Naive thymus-derived CD4-positive, alpha-beta T cell (primary cell): ENCODE data around the gene PCK2. TPM values are rescaled to one million over a fixed set of nuclear protein-coding genes. Genes with fewer than 3 reads are reported as not detected.

Experiments
- ATAC-seq: fragments of 150-1000 bp; cut with Tn5 transposase; 2 replicates; pipeline ENCODE4 v1.10.0; 2021; ENCODE audit warnings: mild to moderate bottlenecking, moderate library complexity
- CTCF ChIA-PET: fragments of 350-600 bp; sonication (Branson Sonifier 250); formaldehyde crosslinking; loops from one replicate; lab custom pipeline; 2021; ENCODE audit warnings: antibody characterized with exemption; lab: Charles Lee
- POLR2A ChIA-PET: fragments of 350-600 bp; sonication (Branson Sonifier 250); formaldehyde crosslinking; loops from one replicate; lab custom pipeline; 2021; ENCODE audit warnings: antibody characterized with exemption, inconsistent platforms; lab: Charles Lee
- DNase-seq, 9 donors: peaks; one replicate each; pipeline versions ENCODE4 v3.0.0 to v3.0.0-alpha.2; 2020 to 2022; ENCODE audit warnings: mixed read lengths in 1 of 9
- H3K27ac ChIP-seq: one replicate; pipeline ENCODE4 v1.7.0; 2013; ENCODE audit warnings: mild to moderate bottlenecking, low read depth, low read length, moderate library complexity
- H3K27me3 ChIP-seq, 2 donors: one replicate each; pipeline ENCODE4 v1.7.0; 2013; ENCODE audit warnings: low read length in 2 of 2, mild to moderate bottlenecking in 2 of 2, moderate library complexity in 2 of 2; ENCODE audit not compliant: control insufficient read depth in 2 of 2, insufficient read depth in 2 of 2
- H3K36me3 ChIP-seq, 3 experiments: 1 replicate in 2 of 3; 2 replicates in 1 of 3; pipeline ENCODE4 v1.7.0; 2013; ENCODE audit warnings: low read length in 3 of 3, mild to moderate bottlenecking in 3 of 3, moderate library complexity in 1 of 3; ENCODE audit not compliant: insufficient read depth in 3 of 3, control insufficient read depth in 2 of 3
- H3K4me1 ChIP-seq, 2 donors: one replicate each; pipeline ENCODE4 v1.7.0; 2013; ENCODE audit warnings: low read length in 2 of 2, mild to moderate bottlenecking in 2 of 2, moderate library complexity in 1 of 2; ENCODE audit not compliant: control insufficient read depth in 2 of 2, insufficient read depth in 2 of 2
- H3K4me3 ChIP-seq: 2 replicates; pipeline ENCODE4 v1.7.0; 2013; ENCODE audit warnings: mild to moderate bottlenecking, low read length
- H3K9me3 ChIP-seq, 3 experiments: 1 replicate in 2 of 3; 2 replicates in 1 of 3; pipeline ENCODE4 v1.7.0; 2013; ENCODE audit warnings: low read length in 3 of 3; ENCODE audit not compliant: control insufficient read depth in 2 of 3
- H3K27ac Mint-ChIP-seq, 9 donors: one replicate each; pipeline ENCODE4 v1.8.0; 2020 to 2022; ENCODE audit warnings: mixed read lengths in 9 of 9, mild to moderate bottlenecking in 8 of 9, moderate library complexity in 5 of 9, inconsistent platforms in 2 of 9
- H3K27me3 Mint-ChIP-seq, 5 donors: one replicate each; pipeline ENCODE4 v1.8.0; 2021 to 2022; ENCODE audit warnings: mixed read lengths in 5 of 5, mild to moderate bottlenecking in 1 of 5
- H3K36me3 Mint-ChIP-seq, 5 donors: one replicate each; pipeline ENCODE4 v1.8.0; 2020 to 2022; ENCODE audit warnings: mixed read lengths in 5 of 5, mild to moderate bottlenecking in 3 of 5, inconsistent platforms in 1 of 5
- H3K4me1 Mint-ChIP-seq, 7 donors: one replicate each; pipeline ENCODE4 v1.8.0; 2020 to 2022; ENCODE audit warnings: mixed read lengths in 7 of 7, mild to moderate bottlenecking in 3 of 7, inconsistent platforms in 1 of 7
- H3K4me3 Mint-ChIP-seq, 10 donors: one replicate each; pipeline ENCODE4 v1.8.0; 2020 to 2022; ENCODE audit warnings: mild to moderate bottlenecking in 10 of 10, mixed read lengths in 10 of 10, moderate library complexity in 6 of 10, inconsistent platforms in 2 of 10
- H3K9me3 Mint-ChIP-seq, 11 donors: one replicate each; pipeline ENCODE4 v1.8.0; 2020 to 2022; ENCODE audit warnings: mixed read lengths in 11 of 11, mild to moderate bottlenecking in 4 of 11, inconsistent platforms in 1 of 11, moderate library complexity in 1 of 11
- intact Hi-C, 2 donors: fragments of 100-400 bp; cut with micrococcal nuclease; formaldehyde crosslinking; loops; one replicate each; pipeline ENCODE4 v1.15.1; 2023
- polyA plus RNA-seq, 2 donors: library from polyadenylated mRNA; unstranded; fragments of 300-500 nt; fragmentation: Illumina TruSeq; gene quantifications; one replicate each; pipeline ENCODE4 v1.2.3, GENCODE V29; 2021
- total RNA-seq, 6 experiments: library from RNA in 5 of 6; stranded (reverse) in 5 of 6; gene quantifications; 1 replicate in 5 of 6; 2 replicates in 1 of 6; pipeline ENCODE4 v1.2.3 and lab custom pipeline; 2021 to 2026

The PCK2 gene
- total and polyA plus RNA-seq, 7 experiments from 2014 or later: 7.2 to 56.2 (median 14.4) TPM

DNA sequence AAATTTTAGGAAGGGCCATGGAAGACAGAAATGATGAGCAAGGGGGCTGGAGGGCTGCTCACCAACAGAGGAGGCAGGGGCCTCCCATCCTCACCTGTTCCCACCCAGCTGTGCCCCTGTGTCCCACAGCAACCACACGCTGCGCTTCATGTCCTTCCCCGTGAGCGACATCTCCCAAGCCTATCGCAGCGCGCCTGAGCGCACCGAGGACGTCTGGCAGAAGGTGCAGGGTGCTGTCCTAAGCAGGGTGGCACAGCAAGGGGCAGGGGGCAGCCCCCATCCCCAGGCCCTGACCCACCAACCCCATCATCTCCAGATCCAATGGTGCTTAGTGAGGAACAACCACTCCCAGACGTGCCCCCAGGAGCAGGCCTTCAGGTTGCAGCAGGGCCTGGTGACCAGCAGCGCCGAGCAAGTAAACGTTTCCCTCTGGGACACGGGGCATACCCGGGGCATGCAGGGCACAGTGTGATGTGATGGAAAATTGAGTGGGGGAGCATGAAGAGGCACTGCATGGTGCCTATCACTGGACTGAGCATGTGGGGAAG lies 34.2 kb upstream of the PCK2 start:
- Mint-ChIP-seq H3K4me3 (no peak overlapping the region), H3K36me3 (no peaks in the 10 kb centered on the region), H3K27me3 (no peaks in the 10 kb centered on the region), H3K4me1 (peaks cover 0 to 6% (median 0%) of the 10 kb centered on the region in 7 donors), H3K27ac (peak overlapping the region in 1 of 9 donors; percentile 58), H3K9me3 (no peaks in the 10 kb centered on the region)
- POLR2A ChIA-PET: interaction anchor here (2.0 kb wide), 1 partner anchor 21 kb away, joined by 6 read pairs; no protein-coding TSS in a partner anchor
- no peak for ATAC-seq
- Histone ChIP-seq H3K36me3 (no peaks in the 10 kb centered on the region), H3K9me3 (no peaks in the 10 kb centered on the region), H3K4me3 (no peak overlapping the region), H3K27me3 (no peaks in the 10 kb centered on the region), H3K4me1 (no peaks in the 10 kb centered on the region), H3K27ac (no peak overlapping the region)
- CTCF ChIA-PET: interaction anchor here (1.3 to 8.4 kb wide), 3 partner anchors 21 to 46 kb away, joined by 6 to 246 read pairs (median 155); partner anchors contain the start of gene PCK2
- DNase-seq: no peak
- intact Hi-C loops: no loop called here

DNA sequence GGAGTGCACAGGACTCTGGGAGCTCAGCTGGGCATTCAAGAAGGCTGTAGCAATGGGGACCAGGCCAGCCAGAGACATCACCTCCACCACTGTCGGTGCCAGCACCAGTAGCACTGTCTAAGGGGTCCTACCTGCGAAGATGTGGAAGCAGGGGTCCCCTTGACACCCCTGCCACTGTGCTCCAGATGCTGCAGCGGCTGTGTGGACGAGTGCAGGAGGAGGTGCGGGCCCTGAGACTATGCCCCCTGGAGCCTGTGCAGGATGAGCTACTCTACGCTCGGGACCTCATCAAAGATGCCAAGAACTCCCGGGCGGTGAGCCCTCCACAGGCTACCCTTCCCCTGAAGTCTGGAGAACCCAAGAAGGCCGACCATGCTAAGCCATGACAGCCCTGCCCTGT lies 33.7 kb upstream of the PCK2 start:
- Mint-ChIP-seq H3K27me3 (no peaks in the 10 kb centered on the region), H3K36me3 (no peaks in the 10 kb centered on the region), H3K4me1 (peaks cover 0 to 6% (median 0%) of the 10 kb centered on the region in 7 donors), H3K27ac (no peak overlapping the region), H3K9me3 (no peaks in the 10 kb centered on the region), H3K4me3 (no peak overlapping the region)
- H3K27me3 ChIP-seq: no peaks in the 10 kb centered on the region
- no peak for DNase-seq
- no peaks in the 10 kb centered on the region for H3K4me1 ChIP-seq
- intact Hi-C loops: no loop called here
- no peaks in the 10 kb centered on the region for H3K9me3 ChIP-seq
- POLR2A ChIA-PET: interaction anchor here (2.0 kb wide), 1 partner anchor 21 kb away, joined by 6 read pairs; no protein-coding TSS in a partner anchor
- H3K36me3 ChIP-seq: no peaks in the 10 kb centered on the region
- H3K4me3 ChIP-seq: no peak overlapping the region
- H3K27ac ChIP-seq: no peak overlapping the region
- CTCF ChIA-PET: interaction anchor here (0.8 to 8.0 kb wide), 4 partner anchors 20 to 47 kb away, joined by 3 to 155 read pairs (median 17); partner anchors contain the start of gene PCK2
- no peak for ATAC-seq

DNA sequence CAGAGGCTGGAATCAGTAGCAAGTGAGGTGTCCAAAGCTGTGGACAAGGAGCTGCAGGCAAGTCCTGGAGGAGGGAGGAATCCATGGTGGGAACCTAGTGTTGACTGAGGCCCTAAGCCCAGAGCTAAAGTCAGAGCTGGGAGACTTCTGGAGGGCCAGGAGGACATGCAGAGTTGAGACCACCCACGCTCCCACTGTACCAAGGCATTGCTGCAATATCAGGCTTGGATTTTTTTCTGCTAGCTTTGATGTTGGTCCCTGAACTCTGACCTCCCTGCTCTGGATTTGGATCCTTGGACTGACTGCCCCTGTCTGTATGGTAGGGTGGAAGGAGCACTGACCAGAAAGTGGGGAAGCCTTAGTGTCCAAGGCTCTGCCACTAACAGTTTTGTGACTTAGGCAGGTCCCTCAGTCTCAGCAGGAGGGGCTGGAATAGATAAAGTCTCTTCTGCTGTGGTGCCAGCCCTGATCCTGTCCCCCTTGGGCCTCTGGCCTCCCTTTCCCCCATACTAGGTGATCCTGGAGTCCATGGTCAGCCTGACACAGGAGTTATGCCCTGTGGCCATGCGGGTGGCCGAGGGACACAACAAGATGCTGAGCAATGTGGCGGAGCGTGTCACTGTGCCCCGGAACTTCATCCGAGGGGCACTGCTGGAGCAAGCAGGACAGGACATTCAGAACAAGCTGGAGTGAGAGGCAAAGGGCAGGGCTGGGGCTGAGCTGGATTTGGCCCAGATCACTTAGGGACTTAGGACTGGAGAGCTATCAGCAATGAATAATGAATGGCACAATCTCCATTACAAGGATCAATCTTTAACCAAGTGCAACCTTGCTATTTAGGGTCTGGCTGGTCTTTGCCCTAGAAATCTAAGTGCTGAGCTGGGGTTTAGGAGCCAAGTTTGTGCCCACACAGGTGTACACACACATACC lies 32.9 kb upstream of the PCK2 start:
- no peaks in the 10 kb centered on the region for H3K36me3 ChIP-seq
- intact Hi-C loops: no loop called here
- ATAC-seq (no peak), DNase-seq (no peak)
- no peaks in the 10 kb centered on the region for H3K9me3 ChIP-seq
- H3K27ac ChIP-seq: no peak overlapping the region
- Mint-ChIP-seq H3K4me1 (peaks cover 0 to 6% (median 0%) of the 10 kb centered on the region in 7 donors), H3K9me3 (no peaks in the 10 kb centered on the region), H3K27me3 (no peaks in the 10 kb centered on the region), H3K27ac (peak overlapping the region in 1 of 9 donors; percentile 36), H3K4me3 (no peak overlapping the region), H3K36me3 (no peaks in the 10 kb centered on the region)
- no peaks in the 10 kb centered on the region for H3K4me1 ChIP-seq
- no peak overlapping the region for H3K4me3 ChIP-seq
- ChIA-PET POLR2A (interaction anchor here (2.0 kb wide), 1 partner anchor 20 kb away, joined by 6 read pairs; no protein-coding TSS in a partner anchor), CTCF (interaction anchor here (0.7 to 8.0 kb wide), 8 partner anchors 20 to 233 kb away, joined by 3 to 155 read pairs (median 4); partner anchors contain the start of gene PCK2)
- no peaks in the 10 kb centered on the region for H3K27me3 ChIP-seq

DNA sequence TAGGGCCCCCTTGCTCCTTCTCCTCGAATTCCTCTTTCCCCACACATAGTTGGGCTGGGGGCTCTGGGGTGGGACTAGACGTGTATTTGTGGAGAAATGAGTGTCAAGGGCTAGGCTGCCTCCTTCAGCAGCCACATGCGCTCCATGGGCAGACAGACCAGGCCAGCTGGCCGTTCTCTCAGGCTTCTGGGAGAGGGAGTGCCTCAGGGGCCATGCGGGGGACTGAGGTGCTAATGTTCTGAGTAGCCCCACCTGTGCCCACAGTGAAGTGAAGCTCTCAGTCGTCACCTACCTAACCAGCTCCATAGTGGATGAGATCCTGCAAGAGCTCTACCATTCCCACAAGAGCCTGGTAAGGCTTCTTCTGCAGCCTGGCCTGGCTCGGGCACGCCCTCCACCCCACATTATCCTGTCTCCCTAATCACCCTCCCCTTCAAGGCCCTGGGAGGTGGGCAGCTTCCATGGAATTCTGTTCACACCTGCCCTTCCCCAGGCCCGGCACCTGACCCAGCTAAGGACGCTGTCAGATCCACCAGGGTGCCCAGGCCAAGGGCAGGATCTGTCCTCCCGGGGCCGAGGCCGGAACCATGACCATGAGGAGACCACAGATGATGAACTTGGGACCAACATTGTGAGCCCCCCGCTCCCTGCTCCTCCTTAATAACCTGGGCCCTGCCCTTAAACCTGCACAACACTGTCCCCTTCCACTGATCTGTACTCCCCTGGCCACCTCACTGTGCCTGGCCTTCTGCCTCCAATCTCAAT lies 31.7 kb upstream of the PCK2 start:
- no peaks in the 10 kb centered on the region for H3K9me3 Mint-ChIP-seq

DNA sequence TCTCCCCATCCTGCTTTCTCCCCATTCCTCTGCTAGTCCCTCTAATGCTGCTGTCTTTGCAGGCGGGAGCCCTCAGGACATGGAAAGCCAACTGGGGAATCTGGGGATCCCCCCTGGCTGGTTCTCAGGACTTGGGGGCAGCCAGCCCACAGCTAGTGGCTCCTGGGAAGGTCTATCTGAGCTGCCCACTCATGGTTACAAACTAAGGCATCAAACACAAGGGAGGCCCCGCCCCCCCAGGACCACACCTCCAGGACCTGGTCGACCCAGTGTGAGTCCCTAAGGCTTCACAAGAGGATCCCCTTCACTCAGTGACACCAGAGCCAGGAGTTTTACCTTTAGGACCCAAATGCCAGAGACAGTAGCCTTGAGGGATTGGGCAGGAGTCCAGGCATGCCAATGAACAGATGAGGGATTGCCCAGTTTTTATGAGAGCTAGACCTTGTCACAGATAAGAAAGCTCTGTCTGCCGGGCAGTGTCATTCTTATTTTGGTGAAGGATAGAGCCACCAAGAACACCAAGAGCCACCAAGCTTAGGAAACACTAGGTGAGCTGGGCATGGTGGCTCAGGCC lies 30.8 kb upstream of the PCK2 start:
- no peak for DNase-seq
- Mint-ChIP-seq H3K27ac (no peak overlapping the region), H3K4me3 (no peak overlapping the region), H3K36me3 (no peaks in the 10 kb centered on the region), H3K27me3 (peaks cover 0 to 2% (median 0%) of the 10 kb centered on the region in 5 donors), H3K4me1 (peaks cover 0 to 4% (median 0%) of the 10 kb centered on the region in 7 donors), H3K9me3 (no peaks in the 10 kb centered on the region)
- no peaks in the 10 kb centered on the region for H3K9me3 ChIP-seq
- no peak for ATAC-seq
- ChIA-PET POLR2A (no interaction called here), CTCF (interaction anchor here (1.1 to 1.2 kb wide), 2 partner anchors 28 to 45 kb away, joined by 6 to 7 read pairs; no protein-coding TSS in a partner anchor)
- no peaks in the 10 kb centered on the region for H3K36me3 ChIP-seq
- no peak overlapping the region for H3K4me3 ChIP-seq
- H3K27ac ChIP-seq: no peak overlapping the region
- intact Hi-C loops: no loop called here
- H3K4me1 ChIP-seq: no peaks in the 10 kb centered on the region
- H3K27me3 ChIP-seq: no peaks in the 10 kb centered on the region

More for the DNA sequence above, 31.7 kb upstream of the PCK2 start:
- H3K36me3 Mint-ChIP-seq: no peaks in the 10 kb centered on the region
- no peak overlapping the region for H3K27ac Mint-ChIP-seq
- ChIA-PET CTCF (interaction anchor here (0.9 to 8.0 kb wide), 5 partner anchors 18 to 47 kb away, joined by 3 to 155 read pairs (median 3); partner anchors contain the start of gene PCK2), POLR2A (interaction anchor here (2.0 kb wide), 1 partner anchor 19 kb away, joined by 6 read pairs; no protein-coding TSS in a partner anchor)
- DNase-seq (no peak), ATAC-seq (no peak)
- peaks cover 0 to 6% (median 0%) of the 10 kb centered on the region in 7 donors for H3K4me1 Mint-ChIP-seq
- Histone ChIP-seq H3K36me3 (no peaks in the 10 kb centered on the region), H3K9me3 (no peaks in the 10 kb centered on the region), H3K27me3 (no peaks in the 10 kb centered on the region), H3K27ac (no peak overlapping the region), H3K4me1 (no peaks in the 10 kb centered on the region), H3K4me3 (no peak overlapping the region)
- intact Hi-C loops: no loop called here
- H3K27me3 Mint-ChIP-seq: no peaks in the 10 kb centered on the region
- H3K4me3 Mint-ChIP-seq: no peak overlapping the region
